Skeletal muscle tissue (tissue), 4 donors: ENCODE results near the gene GALNT6. TPM values are rescaled to one million over a fixed set of nuclear protein-coding genes. Genes with fewer than 3 reads are reported as not detected.

ENCODE experiments used
- H3K27ac ChIP-seq: one replicate; pipeline ENCODE4 v1.7.0; 2013; ENCODE audit warnings: mild to moderate bottlenecking, low read depth, low read length, inconsistent platforms
- H3K27me3 ChIP-seq, 3 donors: one replicate each; pipeline ENCODE4 v1.7.0; 2013; ENCODE audit warnings: low read length in 3 of 3; ENCODE audit not compliant: control insufficient read depth in 3 of 3, insufficient read depth in 3 of 3
- H3K36me3 ChIP-seq, 3 donors: one replicate each; pipeline ENCODE4 v1.7.0; 2013; ENCODE audit warnings: low read length in 3 of 3; ENCODE audit not compliant: control insufficient read depth in 3 of 3, insufficient read depth in 3 of 3
- H3K4me1 ChIP-seq, 3 donors: one replicate each; pipeline ENCODE4 v1.7.0; 2013; ENCODE audit warnings: low read length in 3 of 3, mild to moderate bottlenecking in 3 of 3; ENCODE audit not compliant: control insufficient read depth in 3 of 3, insufficient read depth in 3 of 3
- H3K4me3 ChIP-seq, 3 donors: one replicate each; pipeline ENCODE4 v1.7.0; 2013; ENCODE audit warnings: low read length in 3 of 3
- H3K9ac ChIP-seq, 3 donors: one replicate each; pipeline ENCODE4 v1.7.0; 2013; ENCODE audit warnings: low read length in 3 of 3, mild to moderate bottlenecking in 3 of 3, moderate library complexity in 2 of 3, low read depth in 1 of 3
- H3K9me3 ChIP-seq, 3 donors: one replicate each; pipeline ENCODE4 v1.7.0; 2013; ENCODE audit warnings: low read length in 3 of 3; ENCODE audit not compliant: control insufficient read depth in 3 of 3
- total RNA-seq: library from RNA; depleted of rRNA; stranded (reverse); fragments of >200 nt; gene quantifications from one replicate; pipeline ENCODE4 v1.2.3, GENCODE V29; 2014
- donor health status: Osteomylitis.

GALNT6 gene
- total RNA-seq, 1 donor from 2014 or later = 1.6 TPM

DNA sequence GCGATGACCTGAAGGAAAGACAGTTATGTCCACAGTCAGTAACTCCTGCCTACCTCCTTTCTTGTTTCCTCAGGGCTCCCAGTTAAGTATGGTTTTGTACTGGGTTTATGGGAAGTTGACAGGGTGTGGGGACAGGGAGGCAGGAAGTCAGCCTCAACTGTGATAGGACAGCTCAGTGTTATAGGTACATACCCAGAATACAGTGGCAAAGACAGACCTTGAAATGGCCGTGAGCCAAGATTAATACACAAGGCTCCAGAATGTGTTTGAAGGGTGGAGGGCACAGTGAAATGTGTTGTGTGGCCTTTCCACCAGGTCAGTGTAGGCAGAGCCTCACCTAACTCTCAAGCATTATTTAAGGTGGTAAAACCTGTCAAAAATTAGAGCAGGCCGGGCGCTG lies 62.6 kb downstream of the GALNT6 start:
- H3K36me3 ChIP-seq = no peaks in the 10 kb centered on the region
- no peak overlapping the region for H3K9ac ChIP-seq
- no peaks in the 10 kb centered on the region for H3K27me3 ChIP-seq
- no peaks in the 10 kb centered on the region for H3K9me3 ChIP-seq
- H3K4me1 ChIP-seq = peaks cover 0 to 14% (median 0%) of the 10 kb centered on the region in 3 donors
- H3K4me3 ChIP-seq = no peak overlapping the region
- no peak overlapping the region for H3K27ac ChIP-seq

DNA sequence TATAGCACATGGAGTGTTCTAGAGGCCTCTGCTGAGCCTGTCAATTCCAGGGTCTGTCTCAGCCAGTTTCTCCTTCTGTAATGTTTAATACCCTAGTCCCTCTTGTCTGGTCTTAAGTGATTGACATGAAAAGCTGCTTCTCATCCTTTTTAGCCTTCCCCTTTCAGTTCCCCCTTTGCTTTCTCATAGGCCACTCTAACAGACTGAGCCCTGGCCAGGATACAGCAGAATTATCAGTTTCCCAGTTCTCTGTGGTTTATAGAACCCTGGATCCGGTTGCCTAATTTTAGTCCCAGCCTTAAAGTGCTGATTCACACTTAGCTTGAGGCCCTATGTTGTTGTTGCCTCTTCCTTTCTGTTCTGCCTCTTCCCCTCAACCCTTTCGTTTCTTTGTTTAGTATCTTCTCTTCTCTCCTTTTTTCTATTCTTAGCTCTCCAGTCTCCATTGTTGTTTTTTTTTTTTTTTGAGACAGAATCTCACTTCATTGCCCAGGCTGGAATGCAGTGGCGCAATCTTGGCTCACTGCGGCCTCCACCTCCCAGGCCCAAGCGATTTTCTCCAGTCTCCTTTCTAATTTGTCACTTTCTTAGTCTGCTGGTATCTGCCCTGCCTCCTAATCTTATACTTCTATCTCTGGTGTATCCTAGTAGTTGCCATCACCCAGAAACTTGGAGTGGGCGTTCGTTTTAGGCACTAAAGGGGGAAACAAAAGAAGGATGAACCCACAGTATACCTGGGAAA lies 64.3 kb downstream of the GALNT6 start:
- Histone ChIP-seq H3K4me1 (peaks cover 0 to 14% (median under 1%) of the 10 kb centered on the region in 3 donors), H3K9ac (no peak overlapping the region), H3K27me3 (no peaks in the 10 kb centered on the region), H3K36me3 (no peaks in the 10 kb centered on the region), H3K9me3 (no peaks in the 10 kb centered on the region), H3K27ac (peak overlapping the region; percentile 30), H3K4me3 (no peak overlapping the region)

DNA sequence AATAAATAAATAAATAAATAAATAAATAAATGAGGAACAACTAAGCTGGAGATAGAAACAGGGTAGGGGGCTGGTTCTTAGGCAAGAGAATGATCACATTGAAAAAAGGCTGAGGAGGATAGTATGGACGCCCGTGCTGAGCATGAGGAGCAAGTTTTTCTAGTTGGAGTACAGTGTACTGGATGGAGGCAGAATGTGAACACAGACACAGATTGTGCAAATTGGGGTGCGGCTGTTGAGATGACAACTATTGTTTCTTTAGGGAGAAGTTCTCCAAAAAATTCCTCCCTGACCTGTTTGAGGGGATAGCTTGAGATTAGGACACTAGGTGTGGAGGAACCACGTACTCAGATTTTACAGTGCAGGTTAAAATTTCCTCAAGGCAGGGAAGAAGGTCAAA lies 66.3 kb downstream of the GALNT6 start:
- Histone ChIP-seq H3K27ac (no peak overlapping the region), H3K9me3 (no peaks in the 10 kb centered on the region), H3K4me1 (peaks cover 0 to 14% (median 3%) of the 10 kb centered on the region in 3 donors), H3K27me3 (no peaks in the 10 kb centered on the region), H3K4me3 (no peak overlapping the region), H3K36me3 (no peaks in the 10 kb centered on the region), H3K9ac (no peak overlapping the region)

DNA sequence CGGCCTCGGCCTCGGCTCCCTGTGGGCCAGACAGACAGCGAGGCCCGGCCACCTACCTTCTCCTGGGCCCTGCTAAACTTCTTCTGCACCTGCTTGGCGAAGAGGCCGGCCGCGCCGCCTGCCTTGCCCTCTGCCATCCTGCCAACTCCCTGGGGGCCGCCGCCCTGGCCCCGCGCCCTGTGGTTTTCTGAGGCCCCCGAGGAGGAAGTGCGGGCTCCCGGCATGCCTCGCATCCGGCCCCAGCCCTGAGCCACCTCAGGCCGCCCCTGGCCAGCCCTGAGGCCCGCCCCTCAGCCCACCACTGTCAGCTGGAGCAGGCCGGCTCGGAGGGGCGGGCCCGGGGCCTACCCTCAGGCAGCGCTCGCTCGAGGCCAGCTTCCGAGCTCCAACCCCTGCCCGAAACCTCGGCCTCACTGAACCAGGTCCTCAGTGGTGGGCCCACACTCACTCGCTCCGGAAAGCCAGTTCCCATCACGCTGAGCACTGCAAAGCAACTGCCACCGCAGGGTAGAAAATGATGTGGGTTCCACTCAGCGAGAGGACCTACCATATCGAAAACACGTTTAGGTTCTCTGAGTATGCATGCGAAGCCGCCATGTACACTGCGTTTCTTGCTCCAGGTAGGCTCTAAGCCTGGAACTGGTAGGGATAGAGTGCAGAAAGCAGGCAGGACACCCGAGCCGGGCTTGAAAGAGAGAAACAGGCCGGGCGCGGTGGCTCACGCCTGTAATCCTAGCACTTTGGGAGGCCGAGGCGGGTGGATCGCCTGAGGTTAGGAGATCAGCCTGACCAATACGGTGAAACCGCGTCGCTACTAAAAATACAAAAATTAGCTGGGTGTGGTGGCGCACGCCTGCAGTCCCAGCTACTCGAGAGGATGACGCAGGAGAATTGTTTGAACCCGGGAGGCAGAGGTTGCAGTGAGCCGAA lies 67.0 kb downstream of the GALNT6 start, which contains the start of gene BIN2:
Gene BIN2 (minus strand): TSS at position 209 of the 930 bp plus-strand sequence. CDS start 72 bp downstream, at position 137.
- peaks cover 0 to 14% (median 3%) of the 10 kb centered on the region in 3 donors for H3K4me1 ChIP-seq

DNA sequence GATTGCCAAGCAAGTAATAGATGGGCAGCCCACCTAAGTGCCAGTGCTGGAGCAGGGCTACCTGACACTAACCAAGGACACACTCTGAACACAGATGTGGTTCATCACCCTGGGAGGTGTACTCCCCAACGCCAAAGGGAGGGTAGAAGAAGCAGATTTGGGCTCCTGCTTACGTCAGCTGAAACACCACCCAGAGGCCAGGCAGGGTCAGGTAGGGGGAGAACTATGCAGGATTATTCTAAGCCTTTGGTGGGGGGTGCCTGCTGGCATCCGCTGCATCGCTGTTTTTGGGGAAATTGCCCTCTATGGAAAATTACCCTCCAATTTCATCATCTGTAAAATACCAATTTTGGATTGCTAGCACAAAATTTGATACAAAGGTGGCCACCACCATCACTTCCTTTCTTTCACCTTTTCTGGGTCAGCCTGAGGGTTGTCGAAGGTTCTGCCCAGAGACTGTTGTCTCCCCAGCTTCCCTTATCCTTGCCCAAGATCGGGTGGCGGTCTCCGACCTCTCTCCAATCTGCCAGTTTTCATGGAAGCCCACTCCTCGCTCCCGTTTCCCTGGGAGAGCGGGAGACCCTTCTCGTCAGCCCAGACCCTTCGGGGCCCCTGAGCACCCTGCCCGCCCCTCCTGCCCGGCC lies 67.8 kb downstream of the GALNT6 start:
- Histone ChIP-seq H3K27ac (peak overlapping the region; percentile 47), H3K9ac (peak overlapping the region in 1 of 3 donors; percentile 20), H3K27me3 (peaks cover 0 to 5% (median 0%) of the 10 kb centered on the region in 3 donors), H3K4me3 (peak overlapping the region in 1 of 3 donors; percentile 8), H3K36me3 (no peaks in the 10 kb centered on the region), H3K9me3 (no peaks in the 10 kb centered on the region), H3K4me1 (peaks cover 0 to 14% (median 3%) of the 10 kb centered on the region in 3 donors)

More for the DNA sequence above, 67.0 kb downstream of the GALNT6 start, which contains the start of gene BIN2:
- Histone ChIP-seq H3K9me3 (no peaks in the 10 kb centered on the region), H3K27me3 (no peaks in the 10 kb centered on the region), H3K36me3 (no peaks in the 10 kb centered on the region), H3K9ac (peak within 1 kb of the TSS in 1 of 3 donors; percentile 20), H3K27ac (peak within 1 kb of the TSS; percentile 47), H3K4me3 (peak within 1 kb of the TSS in 1 of 3 donors; percentile 8)

DNA sequence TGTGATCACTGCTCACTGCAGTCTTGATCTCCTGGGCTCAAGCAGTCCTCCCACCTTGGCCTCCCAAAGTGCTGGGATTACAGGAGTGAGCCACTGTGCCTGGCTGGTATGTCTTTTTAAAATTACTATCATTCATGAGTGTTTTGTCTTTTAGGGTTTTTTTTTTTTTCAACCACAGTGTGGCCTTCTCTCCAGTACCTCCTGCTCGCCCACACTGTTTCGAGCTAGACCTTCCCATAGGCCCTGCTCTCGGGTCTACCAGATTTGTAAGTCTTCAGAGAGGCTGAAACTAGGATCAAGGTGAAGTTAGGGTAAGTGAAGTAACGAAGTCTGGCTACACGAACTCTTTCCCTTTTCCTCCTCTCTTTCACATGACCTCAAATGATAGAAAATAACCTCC lies 68.8 kb downstream of the GALNT6 start:
- Histone ChIP-seq H3K9me3 (no peaks in the 10 kb centered on the region), H3K27me3 (peaks cover 0 to 5% (median 0%) of the 10 kb centered on the region in 3 donors), H3K27ac (no peak overlapping the region), H3K4me3 (no peak overlapping the region), H3K36me3 (no peaks in the 10 kb centered on the region), H3K9ac (no peak overlapping the region), H3K4me1 (peaks cover 0 to 14% (median 3%) of the 10 kb centered on the region in 3 donors)

- Histone ChIP-seq H3K9me3 (no peaks in the 10 kb centered on the region), H3K27ac (no peak overlapping the region), H3K4me1 (peaks cover 0 to 9% (median 3%) of the 10 kb centered on the region in 3 donors), H3K27me3 (peaks cover 0 to 5% (median 0%) of the 10 kb centered on the region in 3 donors), H3K36me3 (no peaks in the 10 kb centered on the region), H3K9ac (no peak overlapping the region), H3K4me3 (no peak overlapping the region)
Observed at GRCh38 chr12:51321882-51322281, 69.3 kb downstream of the GALNT6 start.

DNA sequence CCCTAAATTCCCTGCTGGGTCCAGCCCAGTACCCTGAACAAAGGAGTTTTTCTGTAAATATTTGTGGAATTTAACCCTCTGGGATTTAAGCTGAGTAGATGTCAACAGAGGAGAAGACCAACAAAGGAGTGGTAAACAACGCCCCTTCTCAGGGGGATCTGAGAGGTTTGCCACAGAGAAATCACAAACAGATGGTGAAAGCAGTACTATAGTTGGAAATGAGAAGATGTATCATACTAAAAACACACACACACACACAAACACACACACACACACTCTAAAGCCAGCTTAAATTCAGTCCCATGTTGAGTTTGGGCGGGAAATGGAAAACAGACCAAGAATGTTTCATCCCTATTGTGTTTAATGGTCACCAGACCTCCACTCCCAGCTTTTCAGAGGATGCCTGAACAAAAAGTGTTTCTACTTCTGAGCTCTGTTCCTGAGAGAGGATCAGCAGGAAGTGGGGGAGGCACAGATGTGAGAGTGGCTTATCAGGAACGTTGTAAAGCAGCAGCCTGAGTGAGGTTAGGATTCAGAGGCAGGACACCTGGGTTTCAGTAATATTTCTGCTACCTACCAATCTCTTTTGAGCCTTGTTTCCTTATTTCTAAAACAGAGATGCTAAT lies 70.4 kb downstream of the GALNT6 start:
- Histone ChIP-seq H3K9ac (no peak overlapping the region), H3K27me3 (peaks cover 0 to 5% (median 0%) of the 10 kb centered on the region in 3 donors), H3K9me3 (no peaks in the 10 kb centered on the region), H3K4me1 (peaks cover 0 to 3% (median 0%) of the 10 kb centered on the region in 3 donors), H3K27ac (no peak overlapping the region), H3K36me3 (no peaks in the 10 kb centered on the region), H3K4me3 (no peak overlapping the region)

- Histone ChIP-seq H3K27ac (no peak overlapping the region), H3K27me3 (peaks cover 0 to 5% (median 0%) of the 10 kb centered on the region in 3 donors), H3K4me1 (peaks cover 0 to 3% (median 0%) of the 10 kb centered on the region in 3 donors), H3K36me3 (no peaks in the 10 kb centered on the region), H3K9ac (no peak overlapping the region), H3K9me3 (no peaks in the 10 kb centered on the region), H3K4me3 (no peak overlapping the region)
Observed at GRCh38 chr12:51320311-51320694, 70.9 kb downstream of the GALNT6 start.
